ENCODE measurements around the gene IRGC. TPM values are rescaled to one million over a fixed set of nuclear protein-coding genes. Genes with fewer than 3 reads are reported as not detected.
A peak's percentile ranks its signal among the peaks of the same experiment; 100 is the strongest.

Gene IRGC
- total and polyA plus RNA-seq, 2 donors (not counting 3 experiments of a cell fraction or from before 2014, with no cell fraction given), result not detected

DNA sequence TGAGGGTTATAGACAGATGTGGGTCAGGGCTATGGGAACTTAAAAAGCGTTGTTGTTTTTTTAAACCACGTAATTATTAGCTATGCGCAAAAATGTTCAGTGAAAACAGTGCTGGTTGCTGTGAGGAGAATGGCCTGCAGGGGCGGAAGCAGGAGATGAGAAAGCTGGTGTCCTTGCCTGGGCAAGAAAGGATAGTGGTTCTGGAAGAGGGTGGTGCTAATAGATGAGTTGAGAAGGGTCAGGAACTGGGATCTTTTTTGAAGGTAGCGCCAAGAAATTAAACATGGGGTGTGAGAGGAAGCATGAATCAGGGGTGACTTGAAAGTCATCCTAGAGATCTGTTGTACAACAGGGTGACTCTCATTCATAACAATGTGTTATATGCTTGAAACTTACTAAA, 43.6 kb downstream of the IRGC start:
- Histone ChIP-seq H3K36me3 (ENCODE audit: control insufficient read depth in 2 of 2, extremely low read depth in 1 of 2, insufficient read depth in 2 of 2, low read length in 2 of 2) (no peaks in the 10 kb centered on the region), H3K4me1 (ENCODE audit: control insufficient read depth, extremely low read depth, insufficient read depth, low read length) (peaks cover 24% of the 10 kb centered on the region), H2AFZ (ENCODE audit: low read depth, low read length) (peak overlapping the region; percentile 56), H4K20me1 (replicated peaks; ENCODE audit: control insufficient read depth, extremely low read depth, insufficient read depth, low read length) (no peaks in the 10 kb centered on the region), H3K9me1 (replicated peaks; ENCODE audit: control insufficient read depth, extremely low read depth, insufficient read depth, low read length) (no peaks in the 10 kb centered on the region), H3K9me3 (replicated peaks; ENCODE audit: control insufficient read depth, insufficient read depth, low read length) (no peaks in the 10 kb centered on the region), H3K4me3 (replicated peaks in 1 of 3; ENCODE audit: insufficient read depth in 1 of 3, low read depth in 1 of 3, low read length in 3 of 3) (no peak overlapping the region), H3K79me2 (ENCODE audit: control insufficient read depth, insufficient read depth, low read length) (no peaks in the 10 kb centered on the region), H3K9ac (replicated peaks; ENCODE audit: extremely low read depth, insufficient read depth, low read length) (no peak overlapping the region), H3K27ac (ENCODE audit: insufficient read depth, low read depth, low read length) (no peak overlapping the region), H3K4me2 (ENCODE audit: insufficient read depth, low read length) (no peak overlapping the region), H3K27me3 (ENCODE audit: control insufficient read depth in 2 of 2, insufficient read depth in 2 of 2, low read length in 2 of 2) (no peaks in the 10 kb centered on the region)
- POLR2A ChIA-PET, result no interaction called here
- CTCF ChIA-PET, result interaction anchor here (0.8 to 6.2 kb wide), 10 partner anchors 9 to 73 kb away, joined by 3 to 55 read pairs (median 5); no protein-coding TSS in a partner anchor
- dilution Hi-C loops (cut with MboI; ENCODE audit: extremely low pct_ligation_motif_present, low sequenced_read_pairs) (no loop called here), intact Hi-C loops (cut with micrococcal nuclease) (loop anchor here (10.0 kb wide), 1 partner anchor 355 kb away; the partner anchor contains the start of gene ZNF225)
- DNase-seq (ENCODE audit: low read depth, low spot score) (peak; percentile 37), FAIRE-seq (no peak)
- TF ChIP-seq, protein P1, sequence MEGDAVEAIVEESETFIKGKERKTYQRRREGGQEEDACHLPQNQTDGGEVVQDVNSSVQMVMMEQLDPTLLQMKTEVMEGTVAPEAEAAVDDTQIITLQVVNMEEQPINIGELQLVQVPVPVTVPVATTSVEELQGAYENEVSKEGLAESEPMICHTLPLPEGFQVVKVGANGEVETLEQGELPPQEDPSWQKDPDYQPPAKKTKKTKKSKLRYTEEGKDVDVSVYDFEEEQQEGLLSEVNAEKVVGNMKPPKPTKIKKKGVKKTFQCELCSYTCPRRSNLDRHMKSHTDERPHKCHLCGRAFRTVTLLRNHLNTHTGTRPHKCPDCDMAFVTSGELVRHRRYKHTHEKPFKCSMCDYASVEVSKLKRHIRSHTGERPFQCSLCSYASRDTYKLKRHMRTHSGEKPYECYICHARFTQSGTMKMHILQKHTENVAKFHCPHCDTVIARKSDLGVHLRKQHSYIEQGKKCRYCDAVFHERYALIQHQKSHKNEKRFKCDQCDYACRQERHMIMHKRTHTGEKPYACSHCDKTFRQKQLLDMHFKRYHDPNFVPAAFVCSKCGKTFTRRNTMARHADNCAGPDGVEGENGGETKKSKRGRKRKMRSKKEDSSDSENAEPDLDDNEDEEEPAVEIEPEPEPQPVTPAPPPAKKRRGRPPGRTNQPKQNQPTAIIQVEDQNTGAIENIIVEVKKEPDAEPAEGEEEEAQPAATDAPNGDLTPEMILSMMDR (IDR thresholded peaks at IDR 0.05; ENCODE audit: extremely low read depth in 1 of 2, insufficient read depth in 1 of 2, low read depth in 1 of 2, low read length in 2 of 2), result peak; percentile 7 to 23
- no peak for TF ChIP-seq JUN (IDR thresholded peaks at IDR 0.05; ENCODE audit: borderline replicate concordance, insufficient read depth, insufficient read length, low read depth)
- peak; percentile 50 for TF ChIP-seq FOS (IDR thresholded peaks at IDR 0.05; ENCODE audit: borderline replicate concordance, insufficient read depth, low read length)
- BruUV-seq (replicated peaks), result no TSS peak

DNA sequence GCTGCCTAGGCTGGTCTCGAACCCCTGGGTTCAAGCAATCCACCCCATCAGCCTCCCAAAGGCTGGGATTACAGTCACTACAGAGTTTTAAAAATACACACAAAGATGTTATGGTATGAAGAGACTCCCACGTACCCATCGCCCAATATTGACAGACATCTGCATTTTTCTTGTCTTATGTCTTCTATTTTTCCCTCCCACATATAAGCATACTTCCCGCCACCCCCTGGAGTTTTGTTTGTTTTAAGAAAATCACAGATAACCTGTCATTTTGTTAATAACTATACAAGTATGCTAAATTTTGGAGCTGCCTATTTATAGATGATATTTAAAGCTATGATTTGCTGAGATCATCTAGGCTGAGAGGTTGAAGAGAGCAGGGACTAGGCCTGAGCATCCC, 45.1 kb downstream of the IRGC start:
- DNase-seq (ENCODE audit: low read depth, low spot score), result no peak
- dilution Hi-C loops (cut with MboI; ENCODE audit: extremely low pct_ligation_motif_present, low sequenced_read_pairs) (no loop called here), intact Hi-C loops (cut with micrococcal nuclease) (no loop called here)
- TF ChIP-seq POLR2AphosphoS5 (IDR thresholded peaks at IDR 0.05; ENCODE audit: insufficient read depth, low read depth, low read length), result no peak
- TF ChIP-seq, protein P2, sequence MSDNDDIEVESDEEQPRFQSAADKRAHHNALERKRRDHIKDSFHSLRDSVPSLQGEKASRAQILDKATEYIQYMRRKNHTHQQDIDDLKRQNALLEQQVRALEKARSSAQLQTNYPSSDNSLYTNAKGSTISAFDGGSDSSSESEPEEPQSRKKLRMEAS (IDR thresholded peaks at IDR 0.05; ENCODE audit: insufficient read depth, insufficient read length), result no peak
- TF ChIP-seq FOS (IDR thresholded peaks at IDR 0.05; ENCODE audit: borderline replicate concordance, insufficient read depth, low read length), result no peak
- no peak for TF ChIP-seq POLR2A (IDR thresholded peaks at IDR 0.05; ENCODE audit: low read depth, low read length)
- no peak for TF ChIP-seq EZH2 (IDR thresholded peaks at IDR 0.05; ENCODE audit: borderline replicate concordance, low read depth, low read length, severe bottlenecking)
- TF ChIP-seq, protein P1 (IDR thresholded peaks at IDR 0.05; ENCODE audit: extremely low read depth in 1 of 2, insufficient read depth in 1 of 2, low read depth in 1 of 2, low read length in 2 of 2), result no peak
- TF ChIP-seq MYC (IDR thresholded peaks at IDR 0.05; ENCODE audit: low read depth, low read length), result no peak
- no peak for TF ChIP-seq JUN (IDR thresholded peaks at IDR 0.05; ENCODE audit: borderline replicate concordance, insufficient read depth, insufficient read length, low read depth)
- no peak for TF ChIP-seq GATA2 (IDR thresholded peaks at IDR 0.05; ENCODE audit: insufficient read depth, insufficient read length, low read depth, low read length)
- no peak overlapping the region for H3K27ac ChIP-seq (ENCODE audit: insufficient read depth, low read depth, low read length)
- H3K4me2 ChIP-seq (ENCODE audit: insufficient read depth, low read length), result no peak overlapping the region
- H3K9me1 ChIP-seq (replicated peaks; ENCODE audit: control insufficient read depth, extremely low read depth, insufficient read depth, low read length), result no peaks in the 10 kb centered on the region
- no TSS peak for BruUV-seq (replicated peaks)
- no peak overlapping the region for H3K9ac ChIP-seq (replicated peaks; ENCODE audit: extremely low read depth, insufficient read depth, low read length)
- ChIA-PET CTCF (interaction anchor here (1.0 to 1.9 kb wide), 2 partner anchors 14 to 16 kb away, joined by 3 to 13 read pairs; no protein-coding TSS in a partner anchor), POLR2A (no interaction called here)
- FAIRE-seq, result no peak
- H3K9me3 ChIP-seq (replicated peaks; ENCODE audit: control insufficient read depth, insufficient read depth, low read length), result no peaks in the 10 kb centered on the region
- no peak overlapping the region for H3K4me3 ChIP-seq (replicated peaks in 1 of 3; ENCODE audit: insufficient read depth in 1 of 3, low read depth in 1 of 3, low read length in 3 of 3)
- H4K20me1 ChIP-seq (replicated peaks; ENCODE audit: control insufficient read depth, extremely low read depth, insufficient read depth, low read length), result no peaks in the 10 kb centered on the region
- peaks cover 31% of the 10 kb centered on the region for H3K4me1 ChIP-seq (ENCODE audit: control insufficient read depth, extremely low read depth, insufficient read depth, low read length)
- H3K27me3 ChIP-seq (ENCODE audit: control insufficient read depth in 2 of 2, insufficient read depth in 2 of 2, low read length in 2 of 2), result no peaks in the 10 kb centered on the region
- no peak overlapping the region for H2AFZ ChIP-seq (ENCODE audit: low read depth, low read length)
- H3K79me2 ChIP-seq (ENCODE audit: control insufficient read depth, insufficient read depth, low read length), result no peaks in the 10 kb centered on the region
- no peaks in the 10 kb centered on the region for H3K36me3 ChIP-seq (ENCODE audit: control insufficient read depth in 2 of 2, extremely low read depth in 1 of 2, insufficient read depth in 2 of 2, low read length in 2 of 2)

All from endothelial cell of umbilical vein (primary cell).